GM19238 (cell line): ENCODE measurements around the gene SPNS1.
"Not testable (repeated sequence)": the region's sequence is repeated elsewhere in the genome, so short reads cannot be mapped to it uniquely, and the experiment has no call there.

Experiments
- DNase-seq: peaks from one replicate; pipeline ENCODE4 v3.0.0; 2011; ENCODE audit warnings: low spot score; ENCODE audit not compliant: insufficient read length

SPNS1 gene

GRCh38 chr16:28987170-28987853, 12.7 kb downstream of the SPNS1 start:
- no peak for DNase-seq

GRCh38 chr16:28989363-28989762, 14.8 kb downstream of the SPNS1 start:
- DNase-seq, result no peak

GRCh38 chr16:28990375-28991040, 15.9 kb downstream of the SPNS1 start:
- no peak for DNase-seq

GRCh38 chr16:28991687-28992086, 17.1 kb downstream of the SPNS1 start:
- DNase-seq, result no peak

GRCh38 chr16:28992496-28992895, 17.9 kb downstream of the SPNS1 start:
- DNase-seq, result no peak

GRCh38 chr16:28998837-28999236, 24.3 kb downstream of the SPNS1 start:
- DNase-seq, result no peak

GRCh38 chr16:28999577-28999976, 25.0 kb downstream of the SPNS1 start:
- no peak for DNase-seq

- DNase-seq, result no peak
Observed at GRCh38 chr16:29000019-29000418, 25.4 kb downstream of the SPNS1 start.

GRCh38 chr16:29004496-29005139, 30.0 kb downstream of the SPNS1 start:
- not testable (repeated sequence) for DNase-seq

GRCh38 chr16:29007730-29008593, 33.4 kb downstream of the SPNS1 start:
- DNase-seq, result no peak

GRCh38 chr16:29009050-29009837, 34.7 kb downstream of the SPNS1 start:
- DNase-seq, result no peak

GRCh38 chr16:29009838-29010166, 35.2 kb downstream of the SPNS1 start:
- DNase-seq, result no peak

- DNase-seq, result no peak
Observed at GRCh38 chr16:29011112-29011511, 36.5 kb downstream of the SPNS1 start.

GRCh38 chr16:29011851-29012250, 37.3 kb downstream of the SPNS1 start:
- no peak for DNase-seq

GRCh38 chr16:29012913-29013553, 38.5 kb downstream of the SPNS1 start:
- DNase-seq, result no peak

GRCh38 chr16:29014561-29015069, 40.0 kb downstream of the SPNS1 start:
- DNase-seq, result no peak

- DNase-seq, result no peak
Observed at GRCh38 chr16:29022196-29022595, 47.6 kb downstream of the SPNS1 start.

GRCh38 chr16:29023279-29024277, 49.0 kb downstream of the SPNS1 start:
- DNase-seq, result no peak

GRCh38 chr16:29024278-29024677, 49.7 kb downstream of the SPNS1 start:
- DNase-seq, result no peak
